Caki2 (cell line): Measurements from ENCODE around the gene PTGS2. TPM values are rescaled to one million over a fixed set of nuclear protein-coding genes. Genes with fewer than 3 reads are reported as not detected.

Experiments
- DNase-seq: peaks from one replicate; pipeline ENCODE4 v3.0.0-alpha.2; 2015; ENCODE audit warnings: low read depth
- in situ Hi-C: cut with HindIII; loops from 2 replicates; pipeline ENCODE4 v1.10.0; 2016; ENCODE audit warnings: low sequenced_read_pairs, low pct_unique_long_range_greater_than_20kb, mixed read lengths
- total RNA-seq: library from RNA; depleted of rRNA; stranded (reverse); fragments of >200 nt; shearing (Covaris generic); gene quantifications from 2 replicates; pipeline ENCODE4 v1.2.3, GENCODE V29; 2014; ENCODE audit warnings: low replicate concordance; rRNA removed

PTGS2 gene
- total RNA-seq, 1 experiment from 2014 or later = 0.20 TPM

DNA sequence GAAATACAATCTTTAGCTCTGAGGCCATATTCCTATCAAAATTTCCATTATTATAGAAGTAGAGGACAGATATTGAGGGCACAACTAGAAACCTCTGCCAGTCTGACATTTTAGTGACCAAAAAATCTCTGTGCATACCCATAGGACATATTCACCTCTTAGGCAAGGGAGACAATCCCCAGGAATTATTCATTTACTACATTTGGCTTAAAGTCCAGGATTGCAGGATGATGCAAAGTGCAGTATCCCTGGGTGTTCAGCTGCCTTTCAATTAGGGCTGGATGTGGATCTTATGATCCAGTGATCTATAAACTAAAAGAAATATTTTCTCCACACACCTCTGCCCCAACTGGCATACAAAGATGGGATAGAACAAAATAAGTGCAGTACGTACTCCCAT is 50.9 kb downstream of the PTGS2 start:
- in situ Hi-C loops = no loop called here
- no peak for DNase-seq

DNA sequence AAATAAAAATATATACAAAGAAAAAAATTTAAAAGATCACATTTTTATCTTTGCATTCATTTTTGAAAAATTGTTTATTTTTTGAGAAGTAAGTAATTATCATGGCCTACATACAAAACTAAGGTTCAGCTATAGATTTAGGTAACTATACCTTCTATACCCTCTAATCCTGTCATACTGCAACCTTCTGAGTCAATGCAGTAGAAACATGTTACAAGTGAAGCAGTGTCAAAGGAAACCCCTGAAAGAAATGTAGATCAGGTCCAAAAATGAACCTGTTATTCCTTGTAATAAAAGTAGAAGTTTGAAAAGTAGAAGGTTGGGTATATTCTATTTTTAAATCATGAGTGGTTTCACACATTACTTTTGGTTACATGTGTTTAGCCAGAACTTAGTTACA is 51.3 kb downstream of the PTGS2 start:
- no peak for DNase-seq
- in situ Hi-C loops = no loop called here

DNA sequence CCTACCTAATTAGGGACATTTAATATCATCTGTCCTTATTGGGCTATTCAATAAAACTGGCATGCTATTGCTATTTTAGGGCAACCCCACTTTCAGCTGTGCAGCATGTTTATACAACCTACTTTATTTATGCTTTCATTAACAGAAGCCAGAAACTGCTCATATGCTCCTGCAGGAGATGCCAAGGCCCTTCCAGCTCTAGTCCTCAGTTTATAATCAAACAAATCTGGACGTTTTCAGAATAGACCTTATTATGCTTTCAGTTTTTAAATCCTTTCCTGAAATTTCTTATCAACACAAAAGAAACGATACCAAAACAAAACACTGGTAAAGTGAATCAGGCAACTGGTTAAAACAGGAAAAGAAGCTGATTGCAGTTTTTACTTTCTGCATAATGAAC is 53.2 kb downstream of the PTGS2 start:
- DNase-seq = no peak
- in situ Hi-C loops = no loop called here

DNA sequence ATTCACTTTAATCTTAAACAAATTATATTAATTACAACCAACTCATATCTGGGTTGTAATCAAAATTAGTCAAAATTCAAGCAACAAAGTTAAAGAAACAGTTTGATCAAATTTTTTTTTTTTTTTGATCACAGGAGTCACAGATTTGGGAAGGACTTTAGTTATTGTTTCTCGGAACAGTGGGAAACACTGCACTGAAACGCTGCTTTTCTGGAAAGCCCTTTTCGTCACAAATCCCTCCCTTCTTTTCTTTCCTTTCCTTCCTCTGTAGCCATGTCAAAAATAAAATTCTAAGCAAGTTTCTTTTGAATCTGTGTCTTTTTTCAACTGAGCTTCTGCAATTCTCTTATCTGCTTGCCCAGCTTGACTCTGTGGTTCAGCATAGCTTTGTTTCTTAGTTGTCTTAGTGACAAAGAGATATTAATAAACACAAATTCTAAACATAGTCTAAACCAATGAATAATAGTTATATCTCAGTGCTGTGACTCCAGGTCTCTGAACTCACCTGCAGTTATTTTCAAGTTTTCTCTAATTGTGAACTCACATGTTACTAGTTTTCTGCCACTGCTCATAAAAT is 53.8 kb downstream of the PTGS2 start:
- no peak for DNase-seq

DNA sequence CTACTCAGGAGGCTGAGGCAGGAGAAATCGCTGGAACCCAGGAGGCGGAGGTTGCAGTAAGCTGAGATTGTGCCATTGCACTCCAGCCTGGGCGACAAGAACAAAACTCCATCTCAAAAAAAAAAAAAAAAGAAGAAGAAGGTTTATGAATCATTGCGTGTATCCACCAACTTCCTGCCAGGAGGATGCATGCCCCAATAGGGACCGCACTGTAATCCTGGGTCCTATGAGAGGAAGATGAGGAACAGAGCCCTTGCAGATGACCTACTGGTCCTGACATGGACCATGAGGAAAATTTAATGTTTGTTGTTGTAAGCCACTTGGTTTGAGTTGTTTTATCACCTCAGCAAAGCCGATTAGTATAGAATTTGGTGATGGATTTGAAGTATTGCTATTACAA is 56.7 kb downstream of the PTGS2 start:
- in situ Hi-C loops = no loop called here
- no peak for DNase-seq

More for the DNA sequence above, 53.8 kb downstream of the PTGS2 start:
- in situ Hi-C loops = no loop called here

Other genes with a start within 250 kb of the PTGS2 start
- gene PDC, start 219.3 kb downstream of the PTGS2 start, total RNA-seq = not detected in 2 replicates
- 13.0 and 17.4 TPM in 2 replicates for gene PLA2G4A, start 148.5 kb upstream of the PTGS2 start, total RNA-seq